Stimulated activated naive CD8-positive, alpha-beta T cell treated with anti-CD3 and anti-CD28 coated beads, Interleukin-15, Interleukin-2, amounts not matched to agents 100 ng/mL and 50 ng/mL, for 24 hours (primary cell): ENCODE data around the gene OR2M2.

Experiments
- H3K27ac Mint-ChIP-seq: one replicate; pipeline ENCODE4 v1.8.0; 2021; ENCODE audit warnings: mild to moderate bottlenecking, mixed read lengths
- H3K27me3 Mint-ChIP-seq: one replicate; pipeline ENCODE4 v1.8.0; 2021; ENCODE audit warnings: mixed read lengths
- H3K36me3 Mint-ChIP-seq: one replicate; pipeline ENCODE4 v1.8.0; 2021; ENCODE audit warnings: low read depth, mixed read lengths
- H3K4me1 Mint-ChIP-seq: one replicate; pipeline ENCODE4 v1.8.0; 2021; ENCODE audit warnings: low read depth, mixed read lengths
- H3K4me3 Mint-ChIP-seq: one replicate; pipeline ENCODE4 v1.8.0; 2021; ENCODE audit warnings: mild to moderate bottlenecking, mixed read lengths
- H3K9me3 Mint-ChIP-seq: one replicate; pipeline ENCODE4 v1.8.0; 2021; ENCODE audit warnings: mixed read lengths

The OR2M2 gene

DNA sequence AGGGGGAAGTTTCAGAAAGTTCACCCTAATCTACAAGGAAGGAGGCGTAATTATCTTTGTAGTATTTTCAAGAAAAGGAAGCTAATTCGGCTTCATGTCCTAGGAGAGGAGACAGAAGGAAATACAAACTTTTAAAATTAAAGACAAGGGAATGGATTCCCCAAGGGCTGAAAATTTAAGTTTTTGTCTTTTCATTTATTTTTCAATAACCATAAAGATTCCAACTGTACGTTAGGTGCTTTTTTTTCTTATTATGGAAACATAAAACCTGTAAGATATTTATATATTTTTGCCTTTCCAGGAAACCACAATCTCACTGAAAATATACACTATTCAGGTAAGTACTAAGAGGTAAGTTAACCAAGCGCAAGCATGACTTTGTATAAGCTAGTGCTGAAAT is 22.3 kb downstream of the OR2M2 start, which contains the start of gene OR2M3:
Gene OR2M3 (plus strand): TSS at position 301 of the 400 bp plus-strand sequence. CDS start 5,803 bp downstream, outside the sequence.
- H3K4me1 Mint-ChIP-seq = no peaks in the 10 kb centered on the region
- H3K4me3 Mint-ChIP-seq = no peak within 1 kb of the TSS
- no peak within 1 kb of the TSS for H3K27ac Mint-ChIP-seq
- no peaks in the 10 kb centered on the region for H3K36me3 Mint-ChIP-seq
- H3K9me3 Mint-ChIP-seq = peaks cover 15% of the 10 kb centered on the region
- no peaks in the 10 kb centered on the region for H3K27me3 Mint-ChIP-seq

- H3K4me3 Mint-ChIP-seq = no peak overlapping the region
- H3K9me3 Mint-ChIP-seq = no peaks in the 10 kb centered on the region
- H3K27ac Mint-ChIP-seq = no peak overlapping the region
- peaks cover 8% of the 10 kb centered on the region for H3K27me3 Mint-ChIP-seq
- H3K36me3 Mint-ChIP-seq = no peaks in the 10 kb centered on the region
- H3K4me1 Mint-ChIP-seq = no peaks in the 10 kb centered on the region
Measured at GRCh38 chr1:248215880-248216279, 41.3 kb downstream of the OR2M2 start.

DNA sequence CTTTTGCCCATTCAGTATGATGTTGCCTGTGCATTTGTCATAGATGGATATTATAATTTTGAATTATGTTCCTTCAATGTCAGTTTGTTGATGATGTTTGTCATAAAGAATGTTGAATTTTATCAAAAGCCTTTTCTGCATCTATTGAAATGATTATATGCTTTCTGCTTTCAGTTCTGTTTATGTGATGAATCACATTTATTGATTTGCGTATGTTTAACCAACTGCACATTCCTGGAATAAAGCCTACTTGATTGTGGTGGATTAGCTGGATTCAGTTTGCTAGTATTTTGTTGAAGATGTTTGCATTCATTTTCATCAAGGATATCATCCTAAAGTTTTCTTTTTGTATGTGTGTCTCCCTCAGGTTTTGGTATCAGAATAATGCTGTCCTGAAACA is 50.9 kb downstream of the OR2M2 start:
- H3K36me3 Mint-ChIP-seq = no peaks in the 10 kb centered on the region
- H3K27me3 Mint-ChIP-seq = no peaks in the 10 kb centered on the region
- H3K4me1 Mint-ChIP-seq = no peaks in the 10 kb centered on the region
- peaks cover 9% of the 10 kb centered on the region for H3K9me3 Mint-ChIP-seq
- H3K4me3 Mint-ChIP-seq = no peak overlapping the region
- no peak overlapping the region for H3K27ac Mint-ChIP-seq

GRCh38 chr1:248229360-248229908 is 54.8 kb downstream of the OR2M2 start:
- Mint-ChIP-seq H3K27ac (no peak overlapping the region), H3K4me1 (no peaks in the 10 kb centered on the region), H3K27me3 (no peaks in the 10 kb centered on the region), H3K4me3 (no peak overlapping the region), H3K36me3 (no peaks in the 10 kb centered on the region), H3K9me3 (peaks cover 9% of the 10 kb centered on the region)
